ENCODE data around the gene TRIO.

The TRIO gene

DNA sequence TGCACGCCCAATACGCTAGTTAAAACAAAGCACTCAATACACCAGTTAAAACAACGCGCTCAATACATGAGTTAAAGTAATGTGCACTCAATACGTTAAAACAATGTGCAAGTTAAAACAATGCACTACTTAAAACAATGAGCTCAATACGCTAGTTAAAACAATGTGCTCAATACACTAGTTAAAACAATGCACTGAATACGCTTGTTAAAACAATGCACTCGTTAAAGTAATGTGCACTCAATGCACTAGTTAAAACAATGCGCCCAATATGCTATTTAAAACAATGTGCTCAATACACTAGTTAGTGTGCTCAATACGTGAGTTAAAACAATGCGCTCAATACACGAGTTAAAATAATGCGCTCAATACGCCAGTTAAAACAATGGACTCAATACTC lies 185.0 kb downstream of the TRIO start:
- Histone ChIP-seq H3K27ac (ENCODE audit: extremely low read depth, low read depth, low read length) (no peak overlapping the region), H3K9me3 (ENCODE audit: control insufficient read depth, insufficient read depth, low read depth, low read length) (no peaks in the 10 kb centered on the region), H3K36me3 (ENCODE audit: control insufficient read depth in 2 of 2, insufficient read depth in 1 of 2, low read length in 2 of 2) (peaks cover 15 to 41% of the 10 kb centered on the region in 2 experiments; a peak in 2 of 3 replicates), H3K4me1 (ENCODE audit: control insufficient read depth, insufficient read depth, low read length) (no peaks in the 10 kb centered on the region), H3K4me3 (ENCODE audit: low read depth, low read length) (no peak overlapping the region)
- TF ChIP-seq PRDM2 (tag by site-specific recombination; IDR thresholded peaks at IDR 0.05; ENCODE audit: borderline replicate concordance) (no peak), ZNF362 (tag by site-specific recombination; IDR thresholded peaks at IDR 0.05) (no peak), ZNF571 (tag by site-specific recombination; IDR thresholded peaks at IDR 0.05) (no peak)
- TF ChIP-seq, protein P1, sequence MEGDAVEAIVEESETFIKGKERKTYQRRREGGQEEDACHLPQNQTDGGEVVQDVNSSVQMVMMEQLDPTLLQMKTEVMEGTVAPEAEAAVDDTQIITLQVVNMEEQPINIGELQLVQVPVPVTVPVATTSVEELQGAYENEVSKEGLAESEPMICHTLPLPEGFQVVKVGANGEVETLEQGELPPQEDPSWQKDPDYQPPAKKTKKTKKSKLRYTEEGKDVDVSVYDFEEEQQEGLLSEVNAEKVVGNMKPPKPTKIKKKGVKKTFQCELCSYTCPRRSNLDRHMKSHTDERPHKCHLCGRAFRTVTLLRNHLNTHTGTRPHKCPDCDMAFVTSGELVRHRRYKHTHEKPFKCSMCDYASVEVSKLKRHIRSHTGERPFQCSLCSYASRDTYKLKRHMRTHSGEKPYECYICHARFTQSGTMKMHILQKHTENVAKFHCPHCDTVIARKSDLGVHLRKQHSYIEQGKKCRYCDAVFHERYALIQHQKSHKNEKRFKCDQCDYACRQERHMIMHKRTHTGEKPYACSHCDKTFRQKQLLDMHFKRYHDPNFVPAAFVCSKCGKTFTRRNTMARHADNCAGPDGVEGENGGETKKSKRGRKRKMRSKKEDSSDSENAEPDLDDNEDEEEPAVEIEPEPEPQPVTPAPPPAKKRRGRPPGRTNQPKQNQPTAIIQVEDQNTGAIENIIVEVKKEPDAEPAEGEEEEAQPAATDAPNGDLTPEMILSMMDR (tag by site-specific recombination; IDR thresholded peaks at IDR 0.05): no peak
- POLR2A ChIA-PET: no interaction called here
- CTCF ChIA-PET: no interaction called here

DNA sequence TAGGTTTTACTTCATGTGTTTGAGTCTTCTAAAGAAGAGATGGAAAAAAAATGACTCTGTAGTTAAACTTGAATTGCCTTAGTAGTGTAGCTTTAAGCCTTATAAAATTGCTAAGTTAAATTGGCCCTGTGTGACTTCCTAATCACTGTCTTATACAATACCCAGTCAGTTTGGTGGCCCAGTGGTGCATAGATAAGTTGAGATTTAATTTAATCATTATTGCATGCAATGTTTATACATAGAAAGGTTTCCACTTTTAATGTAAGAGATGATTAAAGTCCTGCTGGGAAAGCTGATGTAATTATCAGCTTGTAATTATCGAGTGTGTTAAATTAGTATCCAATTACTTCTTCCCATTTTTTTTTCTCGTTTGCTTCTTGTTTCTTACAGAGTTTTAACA lies 187.1 kb downstream of the TRIO start:
- TF ChIP-seq ZBTB17 (tag by site-specific recombination; IDR thresholded peaks at IDR 0.05): no peak
- no peak for TF ChIP-seq ZNF555 (tag by site-specific recombination; conservative IDR thresholded peaks at IDR 0.05)
- TF ChIP-seq, protein P2, sequence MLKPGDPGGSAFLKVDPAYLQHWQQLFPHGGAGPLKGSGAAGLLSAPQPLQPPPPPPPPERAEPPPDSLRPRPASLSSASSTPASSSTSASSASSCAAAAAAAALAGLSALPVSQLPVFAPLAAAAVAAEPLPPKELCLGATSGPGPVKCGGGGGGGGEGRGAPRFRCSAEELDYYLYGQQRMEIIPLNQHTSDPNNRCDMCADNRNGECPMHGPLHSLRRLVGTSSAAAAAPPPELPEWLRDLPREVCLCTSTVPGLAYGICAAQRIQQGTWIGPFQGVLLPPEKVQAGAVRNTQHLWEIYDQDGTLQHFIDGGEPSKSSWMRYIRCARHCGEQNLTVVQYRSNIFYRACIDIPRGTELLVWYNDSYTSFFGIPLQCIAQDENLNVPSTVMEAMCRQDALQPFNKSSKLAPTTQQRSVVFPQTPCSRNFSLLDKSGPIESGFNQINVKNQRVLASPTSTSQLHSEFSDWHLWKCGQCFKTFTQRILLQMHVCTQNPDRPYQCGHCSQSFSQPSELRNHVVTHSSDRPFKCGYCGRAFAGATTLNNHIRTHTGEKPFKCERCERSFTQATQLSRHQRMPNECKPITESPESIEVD (tag by site-specific recombination; IDR thresholded peaks at IDR 0.05): peak; percentile 44
- TF ChIP-seq SP7 (tag by site-specific recombination; IDR thresholded peaks at IDR 0.05): 0 out of 2 replicates have a peak, but pooled peaks have one; percentile 26
- no peak for TF ChIP-seq ZNF2 (tag by site-specific recombination; IDR thresholded peaks at IDR 0.05)
- TF ChIP-seq ZNF433 (tag by site-specific recombination; IDR thresholded peaks at IDR 0.05; ENCODE audit: low read depth): no peak
- ChIA-PET CTCF (interaction anchor here (0.5 to 1.3 kb wide), 4 partner anchors 141 to 367 kb away, joined by 3 to 4 read pairs (median 3); no protein-coding TSS in a partner anchor), POLR2A (no interaction called here)
- H3K9me3 ChIP-seq (ENCODE audit: control insufficient read depth, insufficient read depth, low read depth, low read length): no peaks in the 10 kb centered on the region
- no peaks in the 10 kb centered on the region for H3K4me1 ChIP-seq (ENCODE audit: control insufficient read depth, insufficient read depth, low read length)
- peaks cover 11 to 58% of the 10 kb centered on the region in 2 experiments; a peak in 2 of 3 replicates for H3K36me3 ChIP-seq (ENCODE audit: control insufficient read depth in 2 of 2, insufficient read depth in 1 of 2, low read length in 2 of 2)
- H3K4me3 ChIP-seq (ENCODE audit: low read depth, low read length): no peak overlapping the region
- H3K27ac ChIP-seq (ENCODE audit: extremely low read depth, low read depth, low read length): no peak overlapping the region
